GM12878 (cell line): ENCODE measurements around the gene CLEC4G. TPM values are rescaled to one million over a fixed set of nuclear protein-coding genes. Genes with fewer than 3 reads are reported as not detected.
A peak's percentile ranks its signal among the peaks of the same experiment; 100 is the strongest.

Experiments used
- ATAC-seq: fragments of 200-7000 bp; cut with Tn5 transposase; 3 replicates; pipeline ENCODE4 v1.9.1; 2020; ENCODE audit warnings: mild to moderate bottlenecking, moderate library complexity
- BruUV-seq: library from RNA; stranded (reverse); fragments of 400-500 nt; replicated peaks from 2 replicates; lab custom pipeline; 2021; lab: Mats Ljungman, UMichigan
- CTCF ChIA-PET: fragments of 300-600 bp; sonication (Branson Sonifier 250); formaldehyde crosslinking; extraction: SDS; loops from one replicate; lab custom pipeline; 2021; ENCODE audit warnings: inconsistent platforms; lab: Yijun Ruan, JAX
- POLR2A ChIA-PET: fragments of 350-600 bp; formaldehyde crosslinking; extraction: SDS; loops from one replicate; lab custom pipeline; 2021; ENCODE audit warnings: inconsistent platforms; lab: Charles Lee
- RAD21 ChIA-PET: fragments of 300-600 bp; sonication (Branson Sonifier 250); formaldehyde crosslinking; loops from one replicate; lab custom pipeline; 2023; ENCODE audit warnings: antibody characterized with exemption; ENCODE audit not compliant: unreplicated experiment; lab: Charles Lee
- SMC1A ChIA-PET: fragments of 300-600 bp; sonication (Branson Sonifier 250); formaldehyde crosslinking; loops from one replicate; lab custom pipeline; 2023; ENCODE audit not compliant: unreplicated experiment, uncharacterized antibody; lab: Charles Lee
- DNase-seq: peaks from one replicate; pipeline ENCODE4 v3.0.0-alpha.2; 2011; ENCODE audit warnings: low read depth, low spot score
- FAIRE-seq: peaks from 3 replicates; lab custom pipeline; 2011; peaks lifted over from hg19 to GRCh38; lab: Jason Lieb, UNC
- H2AFZ ChIP-seq: 2 replicates; pipeline ENCODE4 v1.6.0; 2011; ENCODE audit warnings: low read depth, low read length, control low read depth; ENCODE audit not compliant: control insufficient read depth
- H3K27ac ChIP-seq: 2 replicates; pipeline ENCODE4 v1.5.1; 2011; ENCODE audit warnings: control low read depth; ENCODE audit not compliant: control insufficient read depth, insufficient read depth
- H3K27me3 ChIP-seq, 2 experiments: replicated peaks in 1 of 2; 2 replicates each; pipeline versions ENCODE4 v1.6.0 to v1.6.1; 2011; ENCODE audit warnings: low read length in 1 of 2; ENCODE audit not compliant: control insufficient read depth in 2 of 2, insufficient read depth in 2 of 2
- H3K36me3 ChIP-seq, 2 experiments: 2 replicates each; pipeline ENCODE4 v1.5.1; 2011; ENCODE audit warnings: low read length in 1 of 2; ENCODE audit not compliant: control insufficient read depth in 2 of 2, insufficient read depth in 2 of 2
- H3K4me1 ChIP-seq: 2 replicates; pipeline ENCODE4 v1.6.1; 2011; ENCODE audit warnings: mild to moderate bottlenecking, low read length, moderate library complexity, mixed read lengths; ENCODE audit not compliant: control insufficient read depth, insufficient read depth
- H3K4me2 ChIP-seq: 2 replicates; pipeline ENCODE4 v1.6.0; 2011; ENCODE audit warnings: control low read depth; ENCODE audit not compliant: control insufficient read depth, insufficient read depth
- H3K4me3 ChIP-seq: fragments of 200-600 bp; sonication (generic); 2 replicates; pipeline ENCODE4 v1.5.1; 2016
- H3K79me2 ChIP-seq: 2 replicates; pipeline ENCODE4 v1.6.0; 2011; ENCODE audit warnings: low read length; ENCODE audit not compliant: control insufficient read depth, insufficient read depth
- H3K9ac ChIP-seq: 2 replicates; pipeline ENCODE4 v1.8.0; 2011; ENCODE audit warnings: low read length, control low read depth, mixed read lengths; ENCODE audit not compliant: control insufficient read depth, insufficient read depth
- H3K9me3 ChIP-seq: replicated peaks from 3 replicates; pipeline ENCODE4 v1.5.1; 2011; ENCODE audit warnings: mild to moderate bottlenecking, low read length; ENCODE audit not compliant: control insufficient read depth, insufficient read depth
- H4K20me1 ChIP-seq: 2 replicates; pipeline ENCODE4 v1.6.0; 2011; ENCODE audit not compliant: control insufficient read depth, insufficient read depth
- ATF7 ChIP-seq: fragments of 450-650 bp; IDR thresholded peaks from 2 replicates; pipeline ENCODE4 v1.6.1; 2016; ENCODE audit warnings: low read depth, mild to moderate bottlenecking
- BCL11A ChIP-seq: IDR thresholded peaks from 2 replicates; pipeline ENCODE4 v1.6.1; 2011; ENCODE audit warnings: low read depth, low read length
- BHLHE40 ChIP-seq, 2 experiments: fragments of 450-650 bp in 1 of 2; IDR thresholded peaks; 2 replicates each; pipeline ENCODE4 v1.6.1; 2011 to 2017; ENCODE audit warnings: low read depth in 2 of 2, borderline replicate concordance in 1 of 2, improper control_type of control experiment in 1 of 2, low read length in 1 of 2, mild to moderate bottlenecking in 1 of 2
- CBX5 ChIP-seq: sonication (generic); IDR thresholded peaks from 2 replicates; pipeline ENCODE4 v1.6.1; 2016; ENCODE audit warnings: low read depth, moderate library complexity, mild to moderate bottlenecking, inconsistent platforms
- CREB1 ChIP-seq: IDR thresholded peaks from 2 replicates; pipeline ENCODE4 v1.6.1; 2012; ENCODE audit warnings: low read depth, mild to moderate bottlenecking, inconsistent platforms
- CREM ChIP-seq: IDR thresholded peaks from 2 replicates; pipeline ENCODE4 v1.6.1; 2014; ENCODE audit warnings: antibody characterized with exemption, low read depth
- DPF2 ChIP-seq: fragments of 450-650 bp; IDR thresholded peaks from 2 replicates; pipeline ENCODE4 v1.6.1; 2017; ENCODE audit warnings: mild to moderate bottlenecking
- E2F8 ChIP-seq: fragments of 450-650 bp; IDR thresholded peaks from 2 replicates; pipeline ENCODE4 v1.6.1; 2018; ENCODE audit warnings: mild to moderate bottlenecking, low read depth, moderate library complexity; ENCODE audit not compliant: partially characterized antibody
- EZH2 ChIP-seq: IDR thresholded peaks from 2 replicates; pipeline ENCODE4 v1.6.1; 2012; ENCODE audit warnings: low read depth, mild to moderate bottlenecking, control low read depth, inconsistent platforms, low read length, borderline replicate concordance; ENCODE audit not compliant: control insufficient read depth
- HDAC2 ChIP-seq: fragments of 200-600 bp; sonication (generic); IDR thresholded peaks from 2 replicates; pipeline ENCODE4 v1.6.1; 2017
- MEF2B ChIP-seq: fragments of 450-650 bp; IDR thresholded peaks from 2 replicates; pipeline ENCODE4 v1.6.1; 2018; ENCODE audit warnings: mild to moderate bottlenecking, moderate library complexity; ENCODE audit not compliant: partially characterized antibody, poor library complexity, severe bottlenecking
- NBN ChIP-seq: fragments of 450-650 bp; IDR thresholded peaks from 2 replicates; pipeline ENCODE4 v1.6.1; 2016
- NFYA ChIP-seq: IDR thresholded peaks from 2 replicates; pipeline ENCODE4 v1.6.1; 2011; ENCODE audit warnings: low read depth, mild to moderate bottlenecking, low read length, improper control_type of control experiment, borderline replicate concordance
- NR2C2 ChIP-seq: IDR thresholded peaks from 2 replicates; pipeline ENCODE4 v1.6.1; 2011; ENCODE audit warnings: borderline replicate concordance, low read depth; ENCODE audit not compliant: control insufficient read depth, insufficient read length
- PAX5 ChIP-seq: IDR thresholded peaks from 2 replicates; pipeline ENCODE4 v1.6.1; 2011; ENCODE audit warnings: low read depth, low read length, borderline replicate concordance
- POU2F2 ChIP-seq: IDR thresholded peaks from 3 replicates; pipeline ENCODE4 v1.6.1; 2011; ENCODE audit warnings: low read depth, mild to moderate bottlenecking, low read length, borderline replicate concordance
- RFX5 ChIP-seq: IDR thresholded peaks from 2 replicates; pipeline ENCODE4 v1.6.1; 2011; ENCODE audit warnings: low read depth, low read length, improper control_type of control experiment
- SP1 ChIP-seq: IDR thresholded peaks from one replicate; pipeline ENCODE4 v1.6.1; 2011; ENCODE audit warnings: low read depth, low read length
- SUPT20H ChIP-seq: IDR thresholded peaks from 2 replicates; pipeline ENCODE4 v1.6.1; 2011; ENCODE audit warnings: low read depth, mild to moderate bottlenecking, low read length, moderate library complexity, borderline replicate concordance; ENCODE audit not compliant: control insufficient read depth
- TBL1XR1 ChIP-seq: IDR thresholded peaks from 2 replicates; pipeline ENCODE4 v1.6.1; 2012; ENCODE audit warnings: low read depth, low read length, improper control_type of control experiment
- TCF12 ChIP-seq: IDR thresholded peaks from 2 replicates; pipeline ENCODE4 v1.6.1; 2011; ENCODE audit warnings: low read depth, mild to moderate bottlenecking, low read length
- TCF3 ChIP-seq: IDR thresholded peaks from 2 replicates; pipeline ENCODE4 v1.6.1; 2012; ENCODE audit warnings: low read depth, mild to moderate bottlenecking, low read length, borderline replicate concordance; ENCODE audit not compliant: insufficient read depth
- WRNIP1 ChIP-seq: IDR thresholded peaks from 2 replicates; pipeline ENCODE4 v1.6.1; 2011; ENCODE audit warnings: low read depth, low read length, improper control_type of control experiment, borderline replicate concordance
- ZBED1 ChIP-seq: IDR thresholded peaks from 2 replicates; pipeline ENCODE4 v1.6.1; 2016; ENCODE audit warnings: borderline replicate concordance
- WGBS: methylation state at CpG from one replicate; pipeline ENCODE4 v1.1.6; 2016; ENCODE audit warnings: low lambda C conversion rate; ENCODE audit not compliant: insufficient replicate concordance, insufficient coverage; ENCODE audit errors: missing lambda C conversion rate; 5-methylcytosine and 5-hydroxymethylcytosine counted together
- in situ Hi-C: fragments of 300-500 bp; cut with MboI; formaldehyde crosslinking; loops from 9 replicates; pipeline ENCODE4 v1.14.3; 2018; ENCODE audit warnings: mixed read lengths
- intact Hi-C: fragments of 100-400 bp; cut with micrococcal nuclease; formaldehyde crosslinking; loops from one replicate; pipeline ENCODE4 v1.14.2; 2022; ENCODE audit not compliant: unreplicated experiment
- polyA plus RNA-seq, 11 experiments: library from polyadenylated mRNA; depleted of rRNA in 4 of 11; unstranded in 6 of 11; stranded (reverse) in 5 of 11; fragments of >200 nt; fragmentation: Nextera tagmentation in 4 of 11; fragmentation: Illumina TruSeq in 1 of 11; extraction: Ambion mirVana in 4 of 11; extraction: Trizol in 1 of 11; gene quantifications; 1 replicate in 1 of 11; 2 replicates in 10 of 11; pipeline versions ENCODE4 v1.2.1 to v1.2.3, GENCODE V29; 2011 to 2016; ENCODE audit warnings: inconsistent platforms in 2 of 11, missing spikeins in 2 of 11, low read depth in 1 of 11
- total RNA-seq, 4 experiments: library from RNA; depleted of rRNA in 3 of 4; stranded (reverse); fragments of >200 nt in 3 of 4; fragmentation: Illumina TruSeq in 1 of 4; extraction: Trizol in 1 of 4; gene quantifications; 2 replicates each; pipeline versions ENCODE4 v1.2.1 to v1.2.3, GENCODE V29; 2013 to 2021

Gene CLEC4G
- total and polyA plus RNA-seq, 10 of the 15 experiments (the other 5 are each of a cell fraction or from before 2014, with no cell fraction given) = 0.04 TPM; not detected in 9

- ChIA-PET RAD21 (interaction anchor here (1.0 to 3.3 kb wide), 7 partner anchors 34 to 76 kb away, joined by 3 to 11 read pairs (median 3); partner anchors contain the start of gene FCER2), SMC1A (interaction anchor here (0.6 to 2.0 kb wide), 6 partner anchors 23 to 75 kb away, joined by 3 to 6 read pairs (median 4); no protein-coding TSS in a partner anchor), CTCF (interaction anchor here (1.2 to 2.2 kb wide), 2 partner anchors 63 to 175 kb away, joined by 3 to 6 read pairs; partner anchors contain the start of gene TRAPPC5), POLR2A (interaction anchor here (0.5 to 2.8 kb wide), 3 partner anchors 9 to 44 kb away, joined by 3 to 11 read pairs (median 5); no protein-coding TSS in a partner anchor)
- Histone ChIP-seq H3K27ac (no peak overlapping the region), H3K36me3 (no peaks in the 10 kb centered on the region), H3K4me3 (no peak overlapping the region), H3K27me3 (no peaks in the 10 kb centered on the region), H3K79me2 (no peaks in the 10 kb centered on the region), H3K9ac (no peak overlapping the region), H3K4me1 (peaks cover 30% of the 10 kb centered on the region), H2AFZ (no peak overlapping the region), H3K4me2 (peak overlapping the region; percentile 51; the same call in 1 of the 2 replicates), H4K20me1 (no peaks in the 10 kb centered on the region), H3K9me3 (no peaks in the 10 kb centered on the region)
- FAIRE-seq (peak; percentile 85), ATAC-seq (peak; percentile 97), DNase-seq (peak; percentile 53)
- BruUV-seq = no TSS peak
- intact Hi-C loops (loop anchor here (1.0 to 2.0 kb wide), 2 partner anchors 25 to 43 kb away; no protein-coding TSS in a partner anchor), in situ Hi-C loops (no loop called here)
- 13% methylated on average over 2 of the region's 2 CpGs for WGBS
- peak; percentile 99 for TF ChIP-seq TCF12
- peak; percentile 88; the same call in 1 of the 2 replicates for TF ChIP-seq ZBED1
- TF ChIP-seq NR2C2 = no peak
- TF ChIP-seq E2F8 = no peak
- no peak for TF ChIP-seq WRNIP1
- no peak for TF ChIP-seq HDAC2
- peak; percentile 62 for TF ChIP-seq SP1
- peak; percentile 93 for TF ChIP-seq CREM
- peak; percentile 59; the same call in 1 of the 2 replicates for TF ChIP-seq CREB1
- peak; percentile 98 for TF ChIP-seq TCF3
- TF ChIP-seq EZH2 = no peak
- TF ChIP-seq BHLHE40 (IDR thresholded peaks at IDR 0.05; ENCODE audit: borderline replicate concordance in 1 of 2, low read depth in 2 of 2, low read length in 1 of 2) = peak; percentile 58 to 66; a peak in 3 of 4 replicates
- TF ChIP-seq NBN = 0 out of 2 replicates have a peak, but pooled peaks have one; percentile 51
- TF ChIP-seq TBL1XR1 = peak; percentile 98
- TF ChIP-seq ATF7 = 0 out of 2 replicates have a peak, but pooled peaks have one; percentile 56
- peak; percentile 87 for TF ChIP-seq PAX5
- TF ChIP-seq RFX5 = no peak
- TF ChIP-seq DPF2 = peak; percentile 90
- TF ChIP-seq SUPT20H = no peak
- 0 out of 2 replicates have a peak, but pooled peaks have one; percentile 25 for TF ChIP-seq CBX5
- TF ChIP-seq MEF2B = peak; percentile 95
- TF ChIP-seq NFYA = no peak
- TF ChIP-seq BCL11A = peak; percentile 94
- peak; percentile 51; the same call in 1 of the 3 replicates for TF ChIP-seq POU2F2
Measured at GRCh38 chr19:7743425-7743841, 11.5 kb upstream of the CLEC4G start.
